Activated naive CD8-positive, alpha-beta T cell treated with anti-CD3 and anti-CD28 coated beads, Interleukin-2, amount 10 ng/mL, durations not matched to agents 7 days and 5 days (primary cell): ENCODE results near the gene UVSSA. TPM values are rescaled to one million over a fixed set of nuclear protein-coding genes. Genes with fewer than 3 reads are reported as not detected.

Source experiments
- ATAC-seq: fragments of 150-1000 bp; cut with Tn5 transposase; one replicate; pipeline ENCODE4 v1.10.0; 2021; ENCODE audit warnings: low read depth, moderate library complexity
- POLR2A ChIA-PET: fragments of 350-600 bp; sonication (Branson Sonifier 250); formaldehyde crosslinking; loops from one replicate; lab custom pipeline; 2021; ENCODE audit warnings: antibody characterized with exemption; lab: Charles Lee
- DNase-seq: peaks from one replicate; pipeline ENCODE4 v3.0.0; 2021
- H3K27ac Mint-ChIP-seq: one replicate; pipeline ENCODE4 v1.8.0; 2022; ENCODE audit warnings: mild to moderate bottlenecking, mixed read lengths
- H3K27me3 Mint-ChIP-seq: one replicate; pipeline ENCODE4 v1.8.0; 2022; ENCODE audit warnings: mild to moderate bottlenecking, moderate library complexity, mixed read lengths
- H3K36me3 Mint-ChIP-seq: one replicate; pipeline ENCODE4 v1.8.0; 2021; ENCODE audit warnings: mild to moderate bottlenecking, mixed read lengths
- H3K4me1 Mint-ChIP-seq: one replicate; pipeline ENCODE4 v1.8.0; 2021; ENCODE audit warnings: mixed read lengths
- H3K4me3 Mint-ChIP-seq: one replicate; pipeline ENCODE4 v1.8.0; 2022; ENCODE audit warnings: mild to moderate bottlenecking, moderate library complexity, mixed read lengths
- H3K9me3 Mint-ChIP-seq: one replicate; pipeline ENCODE4 v1.8.0; 2021; ENCODE audit warnings: mixed read lengths
- total RNA-seq, 2 experiments: library from RNA; stranded (reverse); gene quantifications; one replicate each; pipeline ENCODE4 v1.2.3, GENCODE V29; 2021

UVSSA gene
- total RNA-seq, 2 experiments from 2014 or later, result 30.0 to 30.9 TPM

GRCh38 chr4:1353186-1354055 is 6.4 kb downstream of the UVSSA start:
- no peak for ATAC-seq
- POLR2A ChIA-PET, result no interaction called here
- Mint-ChIP-seq H3K27ac (no peak overlapping the region), H3K36me3 (no peaks in the 10 kb centered on the region), H3K27me3 (no peaks in the 10 kb centered on the region), H3K4me3 (no peak overlapping the region), H3K4me1 (peaks cover 8% of the 10 kb centered on the region), H3K9me3 (no peaks in the 10 kb centered on the region)
- DNase-seq, result no peak

GRCh38 chr4:1354136-1354982 is 7.4 kb downstream of the UVSSA start:
- Mint-ChIP-seq H3K36me3 (no peaks in the 10 kb centered on the region), H3K4me3 (no peak overlapping the region), H3K9me3 (no peaks in the 10 kb centered on the region), H3K27ac (no peak overlapping the region), H3K27me3 (no peaks in the 10 kb centered on the region), H3K4me1 (peaks cover 4% of the 10 kb centered on the region)
- DNase-seq (no peak), ATAC-seq (no peak)
- POLR2A ChIA-PET, result no interaction called here

- H3K36me3 Mint-ChIP-seq, result no peaks in the 10 kb centered on the region
- no peaks in the 10 kb centered on the region for H3K9me3 Mint-ChIP-seq
- DNase-seq, result no peak
- no peak overlapping the region for H3K4me3 Mint-ChIP-seq
- ATAC-seq, result no peak
- no peak overlapping the region for H3K27ac Mint-ChIP-seq
- H3K27me3 Mint-ChIP-seq, result no peaks in the 10 kb centered on the region
- peaks cover 4% of the 10 kb centered on the region for H3K4me1 Mint-ChIP-seq
- POLR2A ChIA-PET, result interaction anchor here (1.2 kb wide), 1 partner anchor 8 kb away, joined by 3 read pairs; the partner anchor contains the start of gene UVSSA
Observed at GRCh38 chr4:1354983-1355275, 7.9 kb downstream of the UVSSA start.

GRCh38 chr4:1355378-1355777 is 8.4 kb downstream of the UVSSA start:
- Mint-ChIP-seq H3K9me3 (no peaks in the 10 kb centered on the region), H3K4me3 (no peak overlapping the region), H3K27ac (no peak overlapping the region), H3K4me1 (peaks cover 4% of the 10 kb centered on the region), H3K27me3 (no peaks in the 10 kb centered on the region), H3K36me3 (no peaks in the 10 kb centered on the region)
- POLR2A ChIA-PET, result interaction anchor here (1.2 kb wide), 2 partner anchors 9 to 250 kb away, joined by 3 read pairs; partner anchors contain the start of gene UVSSA
- no peak for ATAC-seq
- DNase-seq, result no peak

- Mint-ChIP-seq H3K36me3 (no peaks in the 10 kb centered on the region), H3K9me3 (no peaks in the 10 kb centered on the region), H3K4me1 (peaks cover 4% of the 10 kb centered on the region), H3K27me3 (no peaks in the 10 kb centered on the region), H3K27ac (no peak overlapping the region), H3K4me3 (no peak overlapping the region)
- POLR2A ChIA-PET, result interaction anchor here (1.2 kb wide), 2 partner anchors 10 to 249 kb away, joined by 3 read pairs; partner anchors contain the start of gene UVSSA
- DNase-seq (peak; percentile 65), ATAC-seq (no peak)
Observed at GRCh38 chr4:1356181-1356998, 9.4 kb downstream of the UVSSA start.

- Mint-ChIP-seq H3K27me3 (no peaks in the 10 kb centered on the region), H3K27ac (no peak overlapping the region), H3K4me3 (no peak overlapping the region), H3K4me1 (no peaks in the 10 kb centered on the region), H3K9me3 (no peaks in the 10 kb centered on the region), H3K36me3 (no peaks in the 10 kb centered on the region)
- no peak for DNase-seq
- ATAC-seq, result no peak
- POLR2A ChIA-PET, result no interaction called here
Observed at GRCh38 chr4:1357356-1358248, 10.6 kb downstream of the UVSSA start.

- Mint-ChIP-seq H3K4me1 (no peaks in the 10 kb centered on the region), H3K27ac (no peak overlapping the region), H3K4me3 (no peak overlapping the region), H3K27me3 (no peaks in the 10 kb centered on the region), H3K36me3 (no peaks in the 10 kb centered on the region), H3K9me3 (no peaks in the 10 kb centered on the region)
- no peak for ATAC-seq
- POLR2A ChIA-PET, result no interaction called here
- no peak for DNase-seq
Observed at GRCh38 chr4:1358421-1359143, 11.6 kb downstream of the UVSSA start.

- ATAC-seq, result no peak
- no peak for DNase-seq
- POLR2A ChIA-PET, result no interaction called here
- H3K4me3 Mint-ChIP-seq, result no peak overlapping the region
- no peaks in the 10 kb centered on the region for H3K4me1 Mint-ChIP-seq
- H3K36me3 Mint-ChIP-seq, result no peaks in the 10 kb centered on the region
- no peaks in the 10 kb centered on the region for H3K27me3 Mint-ChIP-seq
- no peak overlapping the region for H3K27ac Mint-ChIP-seq
- H3K9me3 Mint-ChIP-seq, result no peaks in the 10 kb centered on the region
Observed at GRCh38 chr4:1359144-1359501, 12.1 kb downstream of the UVSSA start.

GRCh38 chr4:1359976-1360375 is 13.0 kb downstream of the UVSSA start:
- H3K4me3 Mint-ChIP-seq, result no peak overlapping the region
- no peaks in the 10 kb centered on the region for H3K4me1 Mint-ChIP-seq
- H3K27me3 Mint-ChIP-seq, result no peaks in the 10 kb centered on the region
- POLR2A ChIA-PET, result no interaction called here
- DNase-seq, result no peak
- ATAC-seq, result no peak
- H3K9me3 Mint-ChIP-seq, result no peaks in the 10 kb centered on the region
- no peak overlapping the region for H3K27ac Mint-ChIP-seq
- no peaks in the 10 kb centered on the region for H3K36me3 Mint-ChIP-seq

- Mint-ChIP-seq H3K4me3 (no peak overlapping the region), H3K27me3 (no peaks in the 10 kb centered on the region), H3K9me3 (no peaks in the 10 kb centered on the region), H3K36me3 (no peaks in the 10 kb centered on the region), H3K4me1 (no peaks in the 10 kb centered on the region), H3K27ac (no peak overlapping the region)
- POLR2A ChIA-PET, result no interaction called here
- DNase-seq (no peak), ATAC-seq (no peak)
Observed at GRCh38 chr4:1360423-1361283, 13.6 kb downstream of the UVSSA start.

GRCh38 chr4:1361431-1361830 is 14.4 kb downstream of the UVSSA start:
- Mint-ChIP-seq H3K4me3 (no peak overlapping the region), H3K36me3 (no peaks in the 10 kb centered on the region), H3K9me3 (no peaks in the 10 kb centered on the region), H3K4me1 (no peaks in the 10 kb centered on the region), H3K27ac (no peak overlapping the region), H3K27me3 (no peaks in the 10 kb centered on the region)
- DNase-seq (no peak), ATAC-seq (no peak)
- POLR2A ChIA-PET, result no interaction called here
